AG10803 (cell line): ENCODE results near the gene PDE6A.
"Not testable (repeated sequence)": the region's sequence is repeated elsewhere in the genome, so short reads cannot be mapped to it uniquely, and the experiment has no call there.

Experiments used
- DNase-seq: peaks from one replicate; pipeline ENCODE4 v3.0.0; 2010; ENCODE audit warnings: low read depth
- H3K4me3 ChIP-seq: 2 replicates; pipeline ENCODE4 v1.5.1; 2011; ENCODE audit warnings: mild to moderate bottlenecking, low read length, control low read depth
- CTCF ChIP-seq: conservative IDR thresholded peaks from 2 replicates; pipeline ENCODE4 v1.5.1; 2011; ENCODE audit warnings: mild to moderate bottlenecking, low read length, control low read depth, inconsistent platforms

Gene PDE6A

DNA sequence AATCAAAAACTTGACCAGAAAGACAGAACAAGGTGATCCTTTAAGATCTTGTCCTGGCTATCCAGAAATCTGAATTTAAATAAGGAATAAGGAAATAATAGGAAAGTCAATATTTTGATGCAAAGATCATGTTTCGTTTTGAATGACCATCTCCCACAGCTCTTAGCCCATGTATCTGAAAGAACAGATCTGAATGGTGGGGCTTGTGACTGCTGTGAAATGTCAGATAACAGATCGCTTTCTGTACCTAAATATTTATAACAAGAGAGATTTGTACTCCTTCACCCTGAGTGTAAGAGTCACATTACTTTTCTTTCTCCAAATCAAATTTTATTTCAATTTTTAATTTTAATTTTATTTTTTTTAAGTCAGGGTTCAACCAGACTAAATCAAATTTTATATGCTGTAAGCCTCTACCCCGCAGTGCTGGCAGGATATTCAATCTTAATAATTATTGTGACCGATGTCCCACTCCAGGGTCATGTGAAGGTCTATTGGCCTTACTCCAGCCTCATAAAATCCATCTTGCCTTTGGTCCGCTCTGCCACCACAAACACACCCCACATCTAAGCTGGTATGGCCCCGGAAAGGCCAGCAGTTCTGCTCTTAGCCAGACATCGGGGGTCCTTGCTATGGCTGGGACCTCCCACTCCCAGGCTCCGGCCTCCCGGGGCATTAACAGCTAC lies 9.0 kb upstream of the PDE6A start:
- TF ChIP-seq CTCF, result no peak
- DNase-seq, result no peak
- H3K4me3 ChIP-seq, result no peak overlapping the region

DNA sequence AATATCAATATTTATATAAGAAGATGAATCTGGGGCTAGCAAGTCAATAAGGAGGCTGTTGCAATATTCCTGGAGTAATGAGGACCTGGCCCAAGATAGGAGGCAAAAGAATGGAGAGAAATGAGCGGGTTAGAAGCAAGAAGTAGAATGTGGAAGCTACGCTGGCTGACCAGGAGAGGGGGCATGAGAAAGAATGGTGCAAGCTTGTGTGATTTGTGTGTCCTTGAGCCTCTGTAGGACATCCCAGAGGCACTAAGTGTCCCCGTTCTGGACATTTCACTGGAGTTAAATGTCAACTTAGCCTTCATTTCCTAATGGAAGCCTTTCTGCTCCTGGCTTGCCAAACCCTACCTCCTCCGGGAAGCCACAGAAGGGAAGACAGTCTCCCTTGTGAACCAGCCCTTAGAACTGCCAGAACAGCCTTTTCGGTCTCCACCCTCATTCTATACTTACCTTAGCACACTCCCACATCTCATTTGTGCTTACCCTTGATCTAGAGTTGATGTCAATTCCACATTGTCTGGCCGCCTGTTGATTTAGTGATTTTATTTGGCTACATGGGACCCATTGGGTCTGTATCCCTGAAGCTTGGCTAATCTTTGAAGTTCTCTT lies 6.7 kb upstream of the PDE6A start:
- no peak for DNase-seq

GRCh38 chr5:149948993-149949392 lies 4.4 kb upstream of the PDE6A start:
- no peak for TF ChIP-seq CTCF
- no peak overlapping the region for H3K4me3 ChIP-seq
- DNase-seq, result no peak

More for the DNA sequence above, 6.7 kb upstream of the PDE6A start:
- TF ChIP-seq CTCF, result 0 out of 2 replicates have a peak, but pooled peaks have one; percentile 13
- H3K4me3 ChIP-seq, result no peak overlapping the region

DNA sequence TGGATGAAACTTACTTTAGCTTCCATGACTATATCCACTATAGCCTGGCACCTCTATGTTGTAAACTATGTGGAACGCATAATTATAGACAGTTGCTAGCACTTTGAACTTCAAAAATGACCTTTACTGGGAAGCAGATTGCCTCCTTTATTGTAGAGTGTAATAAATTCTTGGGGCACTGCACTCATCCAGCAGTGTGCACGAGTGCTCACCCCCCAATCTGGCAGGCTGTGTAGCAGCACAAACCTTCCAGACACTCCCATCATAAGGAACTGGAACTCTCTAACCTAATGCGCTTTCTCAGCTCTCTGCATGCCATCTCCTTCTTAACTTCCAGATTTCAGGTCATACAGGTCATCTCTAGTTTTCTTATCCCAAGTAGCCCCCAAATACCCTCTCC lies 1.5 kb upstream of the PDE6A start:
- H3K4me3 ChIP-seq, result no peak overlapping the region
- no peak for TF ChIP-seq CTCF
- DNase-seq, result no peak

- H3K4me3 ChIP-seq, DNase-seq: not testable (repeated sequence)
These were observed 1.2 kb downstream of the PDE6A start for GRCh38 chr5:149943177-149943949.

DNA sequence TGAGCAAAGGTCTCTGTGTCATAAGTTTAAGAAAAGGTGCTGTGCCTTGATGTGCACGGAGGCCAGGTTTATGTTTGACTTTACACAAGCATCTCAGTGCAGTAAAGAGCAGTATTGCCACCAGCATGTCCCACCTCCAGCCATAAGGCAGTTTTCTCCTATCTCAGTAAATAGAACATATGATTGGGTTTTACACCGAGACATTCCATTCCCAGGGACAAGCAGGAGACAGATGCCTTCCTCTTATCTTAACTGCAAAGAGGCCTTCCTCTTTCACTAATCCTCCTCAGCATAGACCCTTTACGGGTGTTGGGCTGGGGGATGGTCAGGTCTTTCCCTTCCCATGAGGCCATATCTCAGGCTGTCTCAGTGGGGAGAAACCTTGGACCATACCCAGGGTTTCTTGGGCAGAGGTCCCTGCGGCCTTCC lies 1.8 kb downstream of the PDE6A start:
- not testable (repeated sequence) for DNase-seq, H3K4me3 ChIP-seq

DNA sequence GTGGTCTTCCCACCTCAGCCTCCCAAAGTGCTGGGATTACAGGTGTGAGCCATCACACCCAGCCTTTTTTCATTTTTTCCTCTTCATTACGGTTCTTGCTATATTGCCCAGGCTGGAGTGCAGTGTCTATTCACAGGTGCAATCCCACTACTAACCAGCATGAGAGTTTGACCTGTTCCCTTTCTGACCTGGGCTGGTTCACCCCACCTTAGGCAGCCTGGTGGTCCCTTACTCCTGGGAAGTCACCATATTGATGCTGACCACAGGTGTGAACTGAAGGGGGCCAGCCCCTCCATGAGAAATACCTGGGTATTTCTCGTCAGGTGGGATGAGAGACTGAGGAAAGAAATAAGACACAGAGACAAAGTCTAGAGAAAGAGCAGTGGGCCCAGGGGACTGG lies 2.4 kb downstream of the PDE6A start:
- DNase-seq, result no peak
- no peak overlapping the region for H3K4me3 ChIP-seq
- TF ChIP-seq CTCF, result no peak

DNA sequence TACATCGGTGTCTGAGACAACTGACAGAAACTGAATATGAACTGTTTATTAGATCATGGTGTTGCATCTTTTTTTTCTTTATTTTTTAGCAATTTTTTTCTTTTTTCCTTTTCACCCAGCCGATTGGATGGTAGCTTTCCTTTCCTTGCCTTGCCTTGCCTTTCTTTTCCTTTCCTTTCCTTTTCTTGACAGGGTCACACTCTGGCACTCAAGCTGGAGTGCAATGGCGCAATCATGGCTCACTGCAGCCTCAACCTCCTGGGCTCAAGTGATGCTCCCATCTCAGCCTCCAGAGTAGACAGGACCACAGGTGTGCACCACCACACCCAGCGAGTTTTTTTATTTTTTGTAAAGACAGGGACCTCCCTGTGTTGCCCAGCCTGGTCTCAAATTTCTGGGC lies 2.8 kb downstream of the PDE6A start:
- H3K4me3 ChIP-seq, result no peak overlapping the region
- no peak for TF ChIP-seq CTCF
- no peak for DNase-seq
